ENCODE measurements around the gene THOP1.

Gene THOP1

GRCh38 chr19:2853015-2853606 lies 67.8 kb downstream of the THOP1 start:
- Histone ChIP-seq H3K9ac (ENCODE audit: low read length) (no peak overlapping the region), H2AFZ (ENCODE audit: low read length) (no peak overlapping the region), H3K4me1 (ENCODE audit: insufficient read depth, low read length, severe bottlenecking) (no peaks in the 10 kb centered on the region), H3K36me3 (ENCODE audit: insufficient read depth, low read length) (peaks cover 27% of the 10 kb centered on the region), H3K9me2 (ENCODE audit: low read depth, low read length) (no peaks in the 10 kb centered on the region), H3K9me3 (ENCODE audit: low read length) (peaks cover 50% of the 10 kb centered on the region), H3F3A (ENCODE audit: insufficient read depth, low read length) (no peaks in the 10 kb centered on the region), H4K20me1 (ENCODE audit: insufficient read depth, low read length) (no peaks in the 10 kb centered on the region), H3K4me2 (ENCODE audit: low read length) (no peak overlapping the region), H3K27ac (ENCODE audit: low read depth, low read length, poor library complexity, severe bottlenecking) (no peak overlapping the region), H3K79me2 (ENCODE audit: insufficient read depth, low read length) (no peaks in the 10 kb centered on the region), H3K27me3 (ENCODE audit: insufficient read depth, low read length) (no peaks in the 10 kb centered on the region), H3K4me3 (ENCODE audit: low read depth, low read length, poor library complexity, severe bottlenecking) (no peak overlapping the region)
- TF ChIP-seq EZH2 (IDR thresholded peaks at IDR 0.05; ENCODE audit: borderline replicate concordance, low read length) (no peak), CTCF (IDR thresholded peaks at IDR 0.05; ENCODE audit: low read length) (no peak)

GRCh38 chr19:2854849-2855248 lies 69.5 kb downstream of the THOP1 start:
- H3K9me3 ChIP-seq (ENCODE audit: low read length) = peaks cover 45% of the 10 kb centered on the region
- H2AFZ ChIP-seq (ENCODE audit: low read length) = no peak overlapping the region
- no peaks in the 10 kb centered on the region for H3K79me2 ChIP-seq (ENCODE audit: insufficient read depth, low read length)
- H3F3A ChIP-seq (ENCODE audit: insufficient read depth, low read length) = no peaks in the 10 kb centered on the region
- no peak overlapping the region for H3K27ac ChIP-seq (ENCODE audit: low read depth, low read length, poor library complexity, severe bottlenecking)
- H3K4me1 ChIP-seq (ENCODE audit: insufficient read depth, low read length, severe bottlenecking) = no peaks in the 10 kb centered on the region
- no peaks in the 10 kb centered on the region for H3K9me2 ChIP-seq (ENCODE audit: low read depth, low read length)
- peaks cover 27% of the 10 kb centered on the region for H3K36me3 ChIP-seq (ENCODE audit: insufficient read depth, low read length)
- H3K4me3 ChIP-seq (ENCODE audit: low read depth, low read length, poor library complexity, severe bottlenecking) = no peak overlapping the region
- no peak for TF ChIP-seq EZH2 (IDR thresholded peaks at IDR 0.05; ENCODE audit: borderline replicate concordance, low read length)
- no peak for TF ChIP-seq CTCF (IDR thresholded peaks at IDR 0.05; ENCODE audit: low read length)
- no peaks in the 10 kb centered on the region for H3K27me3 ChIP-seq (ENCODE audit: insufficient read depth, low read length)
- H3K4me2 ChIP-seq (ENCODE audit: low read length) = no peak overlapping the region
- no peak overlapping the region for H3K9ac ChIP-seq (ENCODE audit: low read length)
- H4K20me1 ChIP-seq (ENCODE audit: insufficient read depth, low read length) = no peaks in the 10 kb centered on the region

- Histone ChIP-seq H3K9me3 (ENCODE audit: low read length) (peaks cover 35% of the 10 kb centered on the region), H3K27me3 (ENCODE audit: insufficient read depth, low read length) (no peaks in the 10 kb centered on the region), H3K79me2 (ENCODE audit: insufficient read depth, low read length) (no peaks in the 10 kb centered on the region), H3K36me3 (ENCODE audit: insufficient read depth, low read length) (peaks cover 22% of the 10 kb centered on the region), H2AFZ (ENCODE audit: low read length) (no peak overlapping the region), H4K20me1 (ENCODE audit: insufficient read depth, low read length) (no peaks in the 10 kb centered on the region), H3K27ac (ENCODE audit: low read depth, low read length, poor library complexity, severe bottlenecking) (no peak overlapping the region), H3F3A (ENCODE audit: insufficient read depth, low read length) (no peaks in the 10 kb centered on the region), H3K4me1 (ENCODE audit: insufficient read depth, low read length, severe bottlenecking) (no peaks in the 10 kb centered on the region), H3K4me2 (ENCODE audit: low read length) (no peak overlapping the region), H3K4me3 (ENCODE audit: low read depth, low read length, poor library complexity, severe bottlenecking) (no peak overlapping the region), H3K9me2 (ENCODE audit: low read depth, low read length) (no peaks in the 10 kb centered on the region), H3K9ac (ENCODE audit: low read length) (no peak overlapping the region)
- TF ChIP-seq CTCF (IDR thresholded peaks at IDR 0.05; ENCODE audit: low read length) (no peak), EZH2 (IDR thresholded peaks at IDR 0.05; ENCODE audit: borderline replicate concordance, low read length) (no peak)
Measured at GRCh38 chr19:2856457-2857050, 71.3 kb downstream of the THOP1 start.
